HG03354 (cell line): ENCODE measurements around the gene BSND.
A peak's percentile ranks its signal among the peaks of the same experiment; 100 is the strongest.
"Not testable (repeated sequence)": the region's sequence is repeated elsewhere in the genome, so short reads cannot be mapped to it uniquely, and the experiment has no call there.

Experiments used
- ATAC-seq: cut with Tn5 transposase; IDR thresholded peaks from one replicate; pipeline ENCODE4 v1.9.1; 2021; ENCODE audit warnings: mild to moderate bottlenecking; ENCODE audit not compliant: unreplicated experiment, poor library complexity, severe bottlenecking

Gene BSND

DNA sequence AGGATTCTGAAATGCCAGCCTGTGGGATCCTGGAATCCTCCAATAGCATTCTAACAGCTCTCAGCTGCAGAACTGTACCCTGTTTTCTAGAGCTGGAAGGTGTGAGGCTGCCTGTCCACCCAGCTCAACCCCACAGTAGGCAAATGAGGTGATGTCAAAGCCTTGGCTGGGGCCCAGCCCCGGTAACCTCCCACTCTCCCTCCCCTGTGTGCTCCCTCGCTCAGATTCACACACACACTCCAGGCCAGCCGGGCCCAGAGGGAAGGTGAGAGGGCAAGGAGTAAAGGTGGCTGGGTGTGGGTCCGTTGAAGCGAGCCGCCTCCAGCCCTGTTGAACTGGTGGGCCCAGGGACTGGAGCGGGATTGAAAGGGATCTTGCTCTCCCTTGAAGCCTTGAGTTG lies at the start of gene BSND:
TSS of gene BSND (plus strand) at position 257 of the 400 bp plus-strand sequence. CDS start 254 bp downstream, outside the sequence.
- ATAC-seq, result no peak

DNA sequence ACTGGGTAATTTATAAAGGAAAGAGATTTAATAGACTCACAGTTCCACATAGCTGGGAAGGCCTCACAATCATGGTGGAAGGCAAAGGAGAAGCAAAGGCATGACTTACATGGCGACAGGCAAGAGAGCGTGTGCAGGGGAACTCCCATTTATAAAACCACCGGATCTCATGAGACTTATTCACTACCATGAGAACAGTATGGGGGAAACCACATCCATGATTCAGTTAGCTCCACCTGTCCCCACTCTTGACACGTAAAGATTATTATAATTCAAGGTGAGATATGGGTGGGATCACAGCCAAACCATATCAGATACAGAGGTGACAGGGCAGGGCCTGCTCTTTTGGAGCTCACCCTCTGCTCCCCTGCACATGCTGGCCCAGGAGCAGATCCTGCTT lies 49.7 kb upstream of the BSND start:
- no peak for ATAC-seq

DNA sequence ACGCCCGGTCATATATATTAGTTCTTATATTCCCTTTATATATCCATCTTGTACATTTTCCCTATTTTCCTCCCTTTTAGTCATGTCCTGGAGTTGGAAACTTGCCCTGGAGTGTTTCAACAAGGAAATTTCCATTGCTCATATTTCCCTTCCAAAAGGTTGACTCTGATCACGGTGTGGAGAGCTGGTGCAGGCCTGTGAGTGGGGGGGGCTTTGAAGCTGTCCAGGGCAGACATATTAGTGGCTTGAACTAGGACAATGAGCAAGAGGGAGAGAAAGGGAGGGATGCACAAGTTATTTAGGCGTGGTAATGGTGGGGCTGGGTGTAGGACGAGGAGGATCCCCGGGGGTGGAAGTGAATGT lies 48.7 kb upstream of the BSND start:
- no peak for ATAC-seq

DNA sequence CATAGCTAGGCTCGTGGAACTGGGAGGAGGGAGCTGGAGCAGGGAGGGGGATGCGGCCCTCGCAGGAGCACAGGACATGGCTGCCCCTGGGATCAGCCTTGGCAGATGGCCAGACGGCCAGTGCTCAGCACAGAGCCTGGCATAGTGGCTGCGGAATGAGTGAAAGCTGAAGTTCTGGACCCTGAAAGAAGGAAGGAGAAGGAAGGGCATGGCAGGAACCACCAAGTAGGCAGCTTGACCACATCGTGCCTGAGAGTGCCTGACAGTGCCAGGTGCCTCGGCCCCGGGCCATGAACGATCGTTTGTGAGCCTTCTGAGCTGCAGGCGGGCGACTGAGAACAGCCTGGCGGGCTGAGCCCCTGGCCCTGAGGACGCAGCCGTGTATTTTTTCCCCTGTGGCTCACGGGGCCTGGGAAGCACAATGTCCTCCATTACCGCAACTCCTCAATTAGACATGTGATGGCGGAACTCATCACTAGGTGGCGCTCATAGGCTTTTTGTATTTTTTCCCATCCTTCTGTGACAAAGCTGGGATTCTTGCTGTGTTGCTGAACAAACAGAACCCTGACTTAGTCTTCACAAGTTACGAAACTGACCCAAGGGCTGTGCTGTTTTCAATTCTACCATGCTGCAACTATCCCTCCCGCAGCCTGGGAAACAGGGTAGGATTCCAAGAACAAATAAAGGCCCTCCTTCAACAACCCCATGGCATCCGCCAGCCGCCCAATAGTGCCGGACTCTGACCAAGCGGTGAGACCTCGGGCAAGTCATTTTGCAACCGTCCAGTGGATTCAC lies 48.2 kb upstream of the BSND start:
- peak; percentile 66 for ATAC-seq

DNA sequence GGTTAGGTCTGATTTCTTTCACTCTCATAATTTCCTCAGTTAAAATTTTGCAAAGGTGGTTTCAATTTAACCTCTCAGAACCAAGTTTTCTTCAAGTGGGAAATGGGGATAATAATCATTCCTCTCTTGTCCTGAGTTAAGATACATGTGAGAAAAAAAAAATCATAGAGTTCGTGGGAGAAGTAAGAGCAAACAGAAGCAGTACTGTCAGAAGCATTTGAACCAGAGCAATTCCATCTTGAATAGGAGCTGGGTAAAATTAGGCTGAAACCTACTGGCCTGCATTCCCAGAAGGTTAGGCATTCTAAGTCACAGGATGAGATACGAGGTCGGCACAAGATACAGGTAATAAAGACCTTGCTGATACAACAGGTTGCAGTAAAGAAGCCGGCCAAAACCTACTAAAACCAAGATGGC lies 46.9 kb upstream of the BSND start:
- ATAC-seq, result no peak

DNA sequence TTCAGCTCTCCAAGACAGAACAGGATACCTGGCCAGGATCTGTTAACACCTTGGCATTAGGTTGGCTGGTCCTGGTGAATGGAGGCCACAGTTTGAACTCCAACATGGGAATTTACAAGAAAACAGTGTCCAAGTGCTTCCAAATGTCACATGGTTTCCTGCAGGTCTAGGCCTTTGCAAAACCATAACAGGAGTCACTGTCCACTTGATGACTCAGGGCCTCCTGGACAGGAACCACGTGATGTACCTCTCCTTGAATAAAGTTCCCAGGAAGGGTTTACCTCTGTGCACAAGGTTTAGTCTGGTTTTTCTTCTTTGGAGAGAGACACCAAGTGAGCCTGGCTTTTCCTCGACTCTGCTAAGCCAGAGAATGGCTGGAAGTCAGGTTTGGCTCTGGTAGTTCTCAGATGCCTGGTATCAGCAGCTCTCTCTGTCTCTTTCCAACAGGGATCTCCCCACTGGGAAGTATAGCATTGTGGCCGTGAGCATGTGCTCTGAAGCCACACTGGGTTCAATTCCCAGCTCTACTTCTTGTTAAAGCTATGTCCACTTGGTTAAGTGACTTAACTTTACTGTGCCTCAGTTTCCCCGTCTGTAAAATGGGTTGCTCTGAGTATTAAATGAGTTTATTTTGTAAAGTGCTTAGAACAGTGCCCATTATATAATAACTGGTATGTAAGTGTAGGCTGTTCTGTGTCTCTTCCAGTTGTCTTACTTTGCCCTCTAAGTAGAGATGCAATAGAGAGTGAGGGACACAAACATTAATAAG lies 45.6 kb upstream of the BSND start:
- no peak for ATAC-seq

DNA sequence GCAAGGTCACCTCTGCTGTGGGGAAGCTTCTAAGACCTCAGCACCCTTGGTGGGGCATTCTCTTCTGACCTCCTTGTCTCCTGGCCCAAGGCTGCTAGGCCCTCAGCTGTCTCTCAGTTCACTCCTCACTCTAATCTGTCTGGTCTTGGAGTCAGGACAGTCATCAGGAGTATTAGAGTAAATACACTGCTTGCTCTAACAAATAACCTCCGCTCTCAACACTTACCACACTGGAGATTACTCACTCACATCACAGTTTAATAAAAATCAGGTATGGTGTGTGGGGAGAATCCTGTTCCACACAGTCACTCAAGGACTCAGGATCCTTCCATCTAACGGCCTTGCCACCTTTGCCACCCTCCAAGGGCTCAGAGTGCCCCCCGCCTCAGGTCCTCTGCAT lies 44.9 kb upstream of the BSND start:
- ATAC-seq, result no peak

DNA sequence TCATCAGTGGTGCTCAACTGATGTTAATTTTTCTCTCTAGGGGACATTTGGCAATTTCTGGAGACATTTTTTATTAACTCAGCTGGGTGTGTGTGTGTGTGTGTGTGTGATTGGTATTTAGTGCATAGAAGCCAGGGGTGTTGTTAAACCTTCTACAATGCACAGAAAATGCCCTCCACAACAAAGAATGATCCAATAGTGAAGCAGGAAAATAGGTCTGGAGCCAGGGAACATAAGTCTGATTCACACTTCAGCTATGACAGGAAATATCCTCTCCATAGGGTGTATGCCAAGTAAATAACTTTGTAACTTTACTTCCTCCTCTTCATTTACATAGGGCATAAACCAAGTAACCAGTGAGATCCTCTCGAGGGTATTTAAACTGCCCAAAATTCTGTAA lies 43.4 kb upstream of the BSND start:
- no peak for ATAC-seq

DNA sequence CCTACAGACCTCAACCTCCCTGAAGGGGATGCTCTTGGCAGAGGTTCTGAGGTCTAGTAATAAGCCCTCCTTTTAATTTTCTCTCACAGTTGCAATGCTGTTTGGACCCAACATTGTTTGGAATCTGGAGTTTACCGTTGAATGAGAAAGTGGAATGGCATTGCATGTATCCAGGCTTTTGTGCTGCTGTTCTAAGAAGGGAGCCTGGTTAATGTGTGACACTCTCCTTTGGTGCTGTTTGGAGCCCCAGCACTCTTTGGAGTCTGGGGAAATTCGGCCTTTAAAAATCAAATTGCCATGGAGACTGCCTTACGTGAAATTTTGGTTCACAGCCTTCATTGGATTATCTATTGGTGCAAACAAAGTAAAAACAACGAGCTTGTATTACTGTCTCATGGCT lies 42.0 kb upstream of the BSND start:
- ATAC-seq, result no peak

DNA sequence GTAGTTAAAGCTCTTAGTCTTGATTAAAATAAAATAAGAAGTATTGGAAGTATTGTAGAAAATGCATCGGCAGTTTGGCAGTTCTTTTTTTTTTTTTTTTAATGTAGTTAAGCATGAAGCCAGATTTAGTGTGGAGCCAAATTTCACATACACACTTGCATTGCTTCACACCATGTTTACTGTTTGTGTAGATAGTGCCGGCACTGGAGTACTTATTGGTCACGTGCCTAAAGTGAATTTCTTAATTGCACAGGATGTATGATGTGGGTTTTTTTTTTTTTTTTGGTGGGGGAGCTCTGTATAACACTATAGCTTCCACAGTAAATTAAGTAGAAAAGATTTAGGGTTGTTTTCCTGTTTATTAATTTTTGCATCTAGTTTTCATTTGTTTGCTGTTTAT lies 39.5 kb upstream of the BSND start:
- no peak for ATAC-seq

DNA sequence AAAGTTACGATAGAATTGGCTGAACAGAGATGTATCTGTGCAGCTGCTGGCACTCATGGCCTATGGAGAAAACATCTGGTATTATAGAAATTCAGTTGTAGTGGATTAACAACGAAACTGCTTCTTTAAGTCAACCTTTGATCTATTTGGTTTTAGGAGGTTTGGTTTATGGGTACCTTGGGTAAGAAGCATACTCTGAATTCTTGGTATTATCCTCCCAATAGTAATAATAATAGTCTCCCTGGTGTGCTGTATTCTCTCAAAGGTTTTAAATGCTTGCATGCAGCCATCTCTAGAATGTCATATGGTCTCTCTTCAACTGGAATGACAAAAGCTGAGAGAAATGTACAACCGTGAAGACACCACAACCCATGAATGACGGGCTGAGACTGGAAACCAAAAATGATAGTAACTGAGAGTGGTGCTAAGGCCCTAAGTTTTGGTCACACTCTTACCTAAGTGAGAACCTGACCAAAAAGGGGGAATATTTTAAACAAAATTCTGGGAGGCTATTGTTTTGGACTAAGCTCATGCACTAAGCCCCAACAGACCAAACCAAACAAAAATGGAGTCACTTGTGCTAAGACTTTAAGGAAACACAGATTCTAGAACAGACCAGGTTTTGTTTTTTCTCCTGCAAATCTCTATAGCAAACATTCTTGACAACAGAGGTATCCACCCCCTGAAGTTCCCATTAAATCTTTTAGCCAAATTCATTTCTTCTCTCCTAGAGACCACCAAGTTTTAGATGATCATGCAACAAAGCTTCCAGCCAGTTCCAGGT lies 35.9 kb upstream of the BSND start:
- ATAC-seq, result no peak

DNA sequence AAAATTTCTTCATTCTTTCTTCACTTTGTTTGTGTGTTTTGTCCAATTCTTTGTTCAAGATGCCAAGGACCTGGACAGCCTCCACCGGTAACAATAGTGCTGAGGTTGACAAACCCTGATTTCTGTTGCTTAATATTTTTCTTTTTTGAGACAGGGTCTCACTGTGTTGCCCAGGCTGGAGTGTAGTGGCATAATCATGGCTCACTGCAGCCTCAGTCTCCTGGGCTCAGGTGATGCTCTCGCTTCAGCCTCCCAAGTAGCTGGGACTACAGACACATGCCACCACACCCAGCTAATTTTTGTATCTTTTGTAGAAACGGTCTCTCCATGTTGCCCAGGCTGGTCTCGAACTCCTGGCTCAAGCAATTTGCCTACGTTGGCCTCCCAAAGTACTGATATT lies 34.9 kb upstream of the BSND start:
- ATAC-seq, result not testable (repeated sequence)

DNA sequence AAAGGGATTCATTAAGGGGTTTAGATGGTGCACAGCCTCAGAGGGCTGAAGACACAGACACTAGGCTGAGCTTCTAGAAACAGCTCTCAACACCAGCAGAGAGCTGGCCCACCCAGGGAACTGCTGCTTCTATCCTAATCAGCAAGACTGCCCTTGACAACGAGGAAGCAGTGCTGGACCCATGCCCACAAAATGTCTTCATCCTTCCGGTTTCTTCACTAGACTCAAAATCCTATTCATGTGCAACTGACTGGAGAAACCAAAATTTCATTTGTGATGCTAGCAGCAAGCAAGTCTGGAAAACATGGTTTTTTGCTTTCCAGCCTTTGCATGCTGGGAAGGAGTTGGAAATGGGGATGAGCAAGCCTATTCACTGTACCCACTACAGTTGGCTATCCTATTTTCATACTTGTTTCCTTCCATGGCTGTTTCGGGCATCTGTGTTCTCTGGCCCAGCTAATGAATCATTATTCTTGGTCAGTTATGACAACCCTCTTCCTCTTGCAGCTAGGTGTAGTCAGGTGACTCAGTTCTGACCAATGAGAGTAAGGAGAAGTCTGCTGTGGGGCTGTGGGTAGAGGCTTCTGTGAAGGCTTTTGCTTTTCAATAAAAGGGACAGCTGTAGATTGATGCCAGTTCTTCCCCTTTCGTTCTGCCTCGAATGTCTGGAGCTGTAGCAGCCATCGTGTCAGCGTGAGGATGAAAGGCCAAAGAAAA lies 33.0 kb upstream of the BSND start:
- peak; percentile 99 for ATAC-seq

DNA sequence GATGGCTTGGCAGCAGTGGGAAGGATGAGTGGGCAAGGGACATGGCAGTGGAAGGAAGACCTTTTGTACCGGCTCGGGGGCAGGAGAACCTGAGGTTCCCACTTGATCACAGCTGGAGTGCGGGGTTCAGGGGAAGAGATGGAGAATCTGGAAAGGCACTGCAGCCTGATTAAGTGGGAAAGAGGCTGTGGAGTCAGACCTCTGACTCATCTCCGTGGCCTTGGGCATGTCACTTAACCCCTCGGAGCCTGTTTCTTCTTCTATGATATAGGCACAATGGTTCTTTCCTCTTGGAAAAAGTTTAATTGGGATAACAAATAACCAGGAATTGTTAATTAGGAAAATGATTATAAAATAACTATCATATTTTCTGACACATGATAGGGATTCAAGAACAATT lies 31.4 kb upstream of the BSND start:
- no peak for ATAC-seq

DNA sequence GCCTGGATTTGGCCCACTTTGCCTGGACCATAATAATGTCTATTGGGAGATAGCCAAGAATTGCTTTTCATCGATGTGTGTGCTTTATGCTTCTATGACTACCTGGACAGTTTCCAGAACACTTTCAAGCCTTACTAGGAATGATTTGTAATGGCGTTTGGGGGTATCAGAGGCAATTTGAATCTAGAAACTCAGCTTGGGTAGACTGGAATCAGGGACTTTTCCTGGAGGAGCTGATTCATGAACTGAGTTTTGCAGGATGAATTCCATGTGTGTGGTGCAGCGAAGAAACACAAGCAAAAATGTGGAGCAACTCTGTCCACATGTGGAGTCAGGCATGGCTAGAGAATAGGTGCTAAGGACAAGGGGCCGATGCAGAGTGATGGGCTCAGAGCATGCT lies 30.2 kb upstream of the BSND start:
- ATAC-seq, result no peak

DNA sequence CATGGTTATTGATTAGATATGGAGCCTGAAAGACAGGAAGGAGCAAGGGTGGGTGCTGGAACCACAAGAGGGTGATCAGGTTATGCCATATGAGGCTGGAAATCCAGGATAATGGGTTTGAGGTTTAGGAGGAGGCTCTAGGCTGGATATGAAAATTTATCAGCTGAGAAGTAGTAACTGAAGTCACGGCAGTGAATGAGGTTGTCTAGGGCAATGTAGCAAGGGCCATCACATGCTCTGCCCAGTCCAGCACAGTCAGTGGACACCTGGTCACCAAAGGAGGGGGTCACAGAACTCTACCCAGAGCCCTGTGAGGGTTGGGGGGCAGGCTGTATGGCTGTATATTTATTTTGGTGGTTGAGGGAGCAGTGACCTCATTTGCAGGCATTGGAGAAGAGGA lies 28.9 kb upstream of the BSND start:
- ATAC-seq, result no peak

DNA sequence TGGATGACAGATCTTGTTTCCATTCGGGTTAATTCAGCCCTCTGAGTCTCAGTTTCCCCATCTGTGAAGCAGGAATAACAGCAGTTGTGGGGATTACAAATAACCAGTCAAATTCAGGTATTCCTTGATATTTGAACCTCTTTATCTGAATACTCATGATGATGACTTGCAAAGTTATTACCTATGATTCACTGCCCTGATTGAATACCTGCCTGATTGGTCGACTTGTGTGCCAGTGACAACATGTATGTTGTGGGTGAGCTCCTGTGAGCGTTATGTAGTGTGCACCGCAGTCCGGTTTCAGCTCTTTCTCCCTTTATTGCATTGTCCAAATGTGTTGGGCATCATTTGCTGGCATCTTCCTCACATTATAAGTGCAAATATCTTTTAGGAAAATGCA lies 27.8 kb upstream of the BSND start:
- ATAC-seq, result no peak

DNA sequence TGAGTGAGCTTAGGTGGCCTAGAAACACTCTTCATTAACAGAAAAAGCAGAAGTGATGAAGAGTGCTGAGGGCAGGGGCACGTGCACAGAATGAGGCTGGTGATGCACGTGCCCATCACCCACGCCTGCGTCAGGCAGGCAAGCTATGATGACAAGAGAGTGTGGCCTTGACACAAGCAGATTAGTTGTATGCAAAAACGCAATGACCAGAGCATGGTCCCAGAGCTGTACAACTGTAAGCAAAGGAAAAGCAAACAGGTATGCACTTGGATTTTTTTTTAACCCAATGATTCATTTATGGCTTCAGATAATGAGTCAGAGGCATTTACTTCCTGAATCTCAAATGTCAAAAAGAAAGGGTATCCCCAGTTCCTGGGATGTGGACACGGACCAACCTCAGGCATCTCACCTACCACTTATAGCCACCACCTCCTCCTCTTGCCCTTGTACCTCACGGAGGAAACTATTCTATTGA lies 27.4 kb upstream of the BSND start:
- peak; percentile 87 for ATAC-seq

DNA sequence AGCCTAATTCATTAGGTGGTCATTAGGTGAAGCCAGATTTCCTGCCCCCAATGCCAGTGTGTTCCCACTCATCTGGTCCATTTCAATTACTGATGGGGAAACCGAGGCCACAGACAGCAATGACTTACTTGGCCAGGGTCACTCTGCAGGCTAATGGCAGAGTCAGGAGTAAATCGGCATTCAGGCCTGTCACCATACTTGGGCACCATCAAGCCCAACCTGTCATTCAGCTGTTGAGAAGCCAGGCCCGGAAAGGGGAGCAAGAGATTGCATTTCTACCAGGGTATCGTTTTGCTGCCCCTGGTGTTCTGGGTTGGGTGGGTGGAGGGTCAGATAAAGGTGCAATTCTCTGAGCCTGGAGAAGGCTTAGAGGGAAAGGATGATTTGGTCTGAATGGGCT lies 26.3 kb upstream of the BSND start:
- no peak for ATAC-seq
